GM19468 (cell line): ENCODE measurements around the gene ATXN10.
"Not testable (repeated sequence)": the region's sequence is repeated elsewhere in the genome, so short reads cannot be mapped to it uniquely, and the experiment has no call there.

Source experiments
- ATAC-seq: cut with Tn5 transposase; IDR thresholded peaks from one replicate; pipeline ENCODE4 v1.9.1; 2021; ENCODE audit warnings: mild to moderate bottlenecking, moderate library complexity, moderate number of reproducible peaks; ENCODE audit not compliant: unreplicated experiment; ENCODE audit errors: extremely low read depth

ATXN10 gene

GRCh38 chr22:45640941-45641621 lies 30.6 kb upstream of the ATXN10 start:
- ATAC-seq: no peak

DNA sequence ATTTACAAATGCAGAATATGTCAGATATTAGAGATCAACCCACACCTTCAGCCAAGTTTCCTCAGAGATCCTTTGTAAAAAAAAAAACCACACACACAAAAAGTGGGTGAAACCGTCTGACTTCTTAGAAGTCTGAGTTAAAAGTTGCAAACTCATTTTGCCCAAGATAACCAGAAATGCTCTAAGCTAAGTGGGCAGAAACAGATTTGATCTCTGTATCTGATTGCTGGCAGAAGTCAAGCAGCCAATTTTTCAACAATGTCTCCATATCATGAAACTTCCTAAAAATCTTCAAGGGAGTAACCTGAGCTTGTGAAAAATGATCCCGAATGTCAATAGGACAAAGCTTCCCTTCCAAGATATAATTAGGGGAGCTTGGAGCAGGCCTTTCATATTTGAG lies 28.6 kb upstream of the ATXN10 start:
- no peak for ATAC-seq

GRCh38 chr22:45644714-45645113 lies 26.9 kb upstream of the ATXN10 start:
- no peak for ATAC-seq

- no peak for ATAC-seq
Measured at GRCh38 chr22:45645150-45645525, 26.5 kb upstream of the ATXN10 start.

- ATAC-seq: no peak
Measured at GRCh38 chr22:45645526-45646414, 25.9 kb upstream of the ATXN10 start.

DNA sequence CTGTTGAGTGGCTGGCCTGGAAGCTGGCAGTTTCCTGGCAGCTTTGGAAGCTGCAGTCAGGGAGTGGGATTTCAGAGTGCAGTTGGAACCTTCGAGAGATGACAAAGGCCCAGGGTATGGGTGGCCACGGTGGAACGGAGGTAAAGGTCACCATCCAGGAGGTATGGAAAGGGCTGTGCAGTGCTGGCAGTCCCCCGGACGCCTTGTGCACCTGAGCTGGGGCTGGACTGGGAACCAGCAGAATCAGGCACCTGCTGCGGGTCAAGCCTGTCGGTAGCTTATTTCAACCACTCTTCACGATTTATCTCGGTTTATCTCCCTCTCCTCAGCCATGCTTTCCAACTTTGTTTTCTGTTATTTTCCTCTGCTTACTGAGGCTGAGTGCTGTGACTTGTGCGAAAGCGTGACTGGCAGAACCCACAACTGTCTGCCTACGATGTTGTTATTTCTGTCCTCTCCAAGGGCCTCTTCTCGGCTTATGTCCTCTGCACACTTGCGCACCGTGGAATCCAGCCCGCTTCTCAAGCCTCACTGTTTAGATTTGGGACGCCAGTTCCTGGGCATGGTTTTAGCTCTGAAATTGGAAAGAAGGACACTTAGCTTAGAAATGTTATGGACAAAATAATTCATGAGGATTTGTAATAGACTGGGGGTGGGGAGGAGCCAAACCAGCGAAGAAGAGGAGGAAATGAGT lies 24.0 kb upstream of the ATXN10 start:
- ATAC-seq: no peak

DNA sequence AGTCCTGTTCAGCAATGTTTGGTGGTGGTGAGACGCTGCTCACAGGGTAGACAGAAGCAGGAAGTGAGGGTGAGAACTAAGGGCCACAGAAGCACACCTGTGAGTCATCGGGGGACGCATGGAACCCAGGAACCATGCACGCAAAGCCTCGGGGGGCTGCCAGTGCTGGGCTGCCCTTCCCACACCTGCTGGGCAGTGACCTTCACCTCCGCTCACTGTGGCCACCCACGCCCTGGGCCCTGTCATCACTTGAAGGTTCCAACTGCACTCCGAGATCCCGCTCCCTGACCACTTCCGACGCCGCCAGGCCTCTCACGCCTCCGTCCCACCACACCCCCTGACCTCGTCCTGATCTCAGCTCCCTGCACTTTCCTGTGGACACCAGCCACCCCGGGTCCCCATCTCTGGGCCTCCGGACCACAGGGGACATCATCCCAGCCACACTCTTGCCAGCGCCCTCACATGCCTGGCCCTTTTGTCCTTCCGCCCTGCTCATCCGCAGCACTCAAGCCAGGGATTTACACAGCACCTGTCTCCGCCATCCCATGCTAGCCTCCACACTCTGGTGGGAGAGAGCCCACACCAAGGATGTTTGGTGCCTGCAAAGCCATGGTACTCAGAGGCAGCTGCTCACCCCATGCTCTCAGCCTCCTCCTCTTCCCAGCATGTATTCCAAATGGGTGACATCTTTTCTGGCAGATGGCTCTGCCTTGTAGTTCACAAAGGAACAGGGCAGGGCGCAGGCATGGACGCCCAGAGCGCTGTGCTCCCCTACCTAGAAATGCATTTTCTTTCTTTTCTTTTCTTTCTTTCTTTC lies 23.1 kb upstream of the ATXN10 start:
- no peak for ATAC-seq

GRCh38 chr22:45649809-45650208 lies 21.8 kb upstream of the ATXN10 start:
- ATAC-seq: no peak

DNA sequence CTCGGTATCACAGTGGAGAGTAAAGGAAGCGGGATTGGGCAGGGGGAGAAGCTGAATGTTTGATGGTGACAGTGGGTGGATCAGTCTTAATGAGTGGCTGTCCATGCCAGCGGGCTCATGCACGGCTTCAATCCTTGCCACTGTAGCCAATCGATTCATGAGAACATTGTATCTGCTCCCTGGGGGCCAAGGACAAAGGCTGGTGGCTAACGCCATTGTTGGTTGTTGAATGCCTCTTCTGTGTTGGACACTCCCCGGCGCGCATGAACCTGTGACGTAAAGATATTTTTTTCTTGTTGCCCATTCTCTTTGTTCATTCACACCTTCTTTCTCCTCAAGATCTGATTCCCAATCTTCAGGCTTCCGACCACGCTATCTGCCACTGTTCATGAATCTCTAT lies 20.9 kb upstream of the ATXN10 start:
- no peak for ATAC-seq

- ATAC-seq: no peak
Measured at GRCh38 chr22:45651931-45652528, 19.6 kb upstream of the ATXN10 start.

- no peak for ATAC-seq
Measured at GRCh38 chr22:45656577-45656976, 15.1 kb upstream of the ATXN10 start.

- no peak for ATAC-seq
Measured at GRCh38 chr22:45657701-45658100, 13.9 kb upstream of the ATXN10 start.

GRCh38 chr22:45664136-45664646 lies 7.4 kb upstream of the ATXN10 start:
- no peak for ATAC-seq

DNA sequence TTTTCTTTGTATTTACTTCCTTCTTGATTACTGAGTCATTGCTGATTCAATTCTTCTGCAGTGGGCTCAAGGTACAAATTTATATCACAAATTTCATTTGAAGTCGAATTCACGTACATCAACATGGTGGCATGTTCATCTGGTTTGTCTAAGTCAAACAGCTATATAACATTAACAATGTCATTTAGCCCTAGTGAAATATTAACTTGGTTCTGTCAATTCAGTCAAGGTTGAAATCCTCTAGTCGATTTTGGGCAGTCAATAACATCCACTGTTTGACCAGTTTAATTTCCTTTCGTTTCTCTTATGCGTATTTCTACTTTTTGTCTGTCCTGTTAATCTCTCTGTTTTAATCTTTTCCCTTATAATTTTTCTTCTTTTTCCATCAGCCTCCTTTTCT lies 4.1 kb upstream of the ATXN10 start:
- ATAC-seq: no peak

DNA sequence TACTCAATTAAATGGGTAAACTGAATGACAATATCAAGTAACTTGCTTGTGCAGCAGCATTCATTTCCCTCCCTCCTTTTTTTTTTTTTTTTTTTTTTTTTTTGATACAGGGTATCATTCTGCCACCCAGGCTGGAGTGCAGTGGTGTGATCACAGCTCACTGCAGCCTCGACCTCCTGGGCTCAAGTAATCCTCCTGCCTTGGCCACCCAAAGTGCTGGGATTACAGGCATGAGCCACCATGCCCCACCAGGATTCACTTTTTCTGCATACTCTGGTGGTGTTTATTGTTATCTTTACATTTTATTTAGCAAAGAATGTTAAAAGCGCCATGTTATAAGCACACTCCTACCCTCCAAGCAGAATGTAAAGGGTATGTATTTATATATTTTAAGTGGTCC lies 1.3 kb upstream of the ATXN10 start:
- not testable (repeated sequence) for ATAC-seq

DNA sequence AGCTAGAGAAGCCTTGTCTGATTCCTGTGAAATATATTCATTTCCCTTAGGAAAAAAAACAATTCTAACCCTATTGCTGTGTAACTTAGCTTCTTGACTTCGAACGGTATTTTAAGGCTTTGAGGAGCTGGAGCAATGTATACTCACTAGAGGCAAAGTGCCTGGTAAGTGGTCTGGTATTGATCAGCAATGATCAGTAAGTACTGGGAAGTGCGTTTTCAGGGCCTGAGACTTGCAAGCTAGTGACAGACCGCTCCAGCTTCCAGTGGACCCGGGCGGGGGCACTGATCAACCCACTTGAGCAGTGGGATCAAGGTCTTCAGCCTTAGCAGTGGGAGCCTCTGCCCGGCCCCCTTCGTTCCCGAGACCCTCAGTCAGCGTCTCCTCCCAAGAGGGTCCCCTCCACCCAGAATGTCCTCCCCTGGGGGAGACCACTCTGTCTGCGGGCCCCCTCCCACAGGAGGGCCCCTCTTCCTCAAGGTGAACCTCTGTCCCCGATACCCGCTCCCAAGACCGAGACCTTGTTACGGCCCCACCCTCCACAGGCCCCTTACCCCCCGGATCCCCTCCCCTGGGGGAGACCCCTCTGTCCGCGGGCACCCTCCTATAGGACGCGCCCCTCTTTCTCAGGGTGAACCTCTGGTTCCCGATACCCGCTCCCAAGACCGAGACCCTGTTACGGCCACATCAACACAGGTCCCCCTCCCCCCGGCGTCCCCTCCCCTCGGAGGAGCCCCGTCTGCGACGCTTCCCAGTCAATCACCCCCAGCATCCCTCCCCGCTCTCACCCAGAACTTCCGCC lies 452 bp upstream of the ATXN10 start:
- no peak for ATAC-seq

DNA sequence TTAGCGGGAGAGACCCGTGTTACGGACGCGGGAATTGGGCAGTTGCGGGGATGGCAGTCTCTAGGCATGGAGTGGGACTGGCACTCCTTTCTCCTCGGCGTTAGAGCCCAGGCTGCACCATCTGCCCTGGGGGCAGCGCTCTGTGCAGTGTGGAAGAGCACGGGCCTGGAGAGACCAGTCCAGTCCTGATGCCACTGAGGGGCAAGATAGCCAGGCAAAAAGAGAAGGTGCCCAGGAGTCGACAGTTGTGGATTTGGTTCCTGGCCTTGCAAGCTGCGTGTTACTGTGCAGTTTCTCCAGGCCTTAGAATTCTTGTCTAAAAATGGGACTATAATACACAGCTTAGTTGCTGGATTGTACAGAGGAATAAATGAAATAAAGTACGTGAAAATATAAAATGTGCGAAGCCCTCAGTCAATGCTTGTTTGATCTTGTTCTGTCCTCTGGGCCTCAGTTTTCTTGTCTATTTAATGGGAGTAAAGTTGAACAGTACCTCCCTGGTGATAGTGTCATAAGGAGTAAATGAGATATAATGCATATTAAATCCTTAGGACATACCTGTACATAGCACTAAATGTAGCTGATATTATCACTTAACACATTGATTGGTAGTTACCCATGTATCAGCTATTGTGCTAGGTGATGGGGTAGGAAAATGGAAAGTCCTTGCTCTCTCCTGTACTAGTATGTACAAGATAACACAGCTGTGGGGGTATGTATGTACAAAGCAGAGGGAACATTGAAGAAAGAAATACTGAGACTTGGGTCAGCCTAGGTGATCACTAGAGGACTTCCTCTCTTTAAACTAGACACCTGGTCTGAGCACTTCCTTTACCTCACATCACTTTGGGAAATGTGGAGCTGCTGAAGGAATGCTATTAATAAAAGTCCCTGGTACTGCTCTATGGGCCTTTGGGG lies 1.2 kb downstream of the ATXN10 start:
- ATAC-seq: no peak
